Measurements from ENCODE around the gene TIA1.
"Not testable (repeated sequence)": the region's sequence is repeated elsewhere in the genome, so short reads cannot be mapped to it uniquely, and the experiment has no call there.

DNA sequence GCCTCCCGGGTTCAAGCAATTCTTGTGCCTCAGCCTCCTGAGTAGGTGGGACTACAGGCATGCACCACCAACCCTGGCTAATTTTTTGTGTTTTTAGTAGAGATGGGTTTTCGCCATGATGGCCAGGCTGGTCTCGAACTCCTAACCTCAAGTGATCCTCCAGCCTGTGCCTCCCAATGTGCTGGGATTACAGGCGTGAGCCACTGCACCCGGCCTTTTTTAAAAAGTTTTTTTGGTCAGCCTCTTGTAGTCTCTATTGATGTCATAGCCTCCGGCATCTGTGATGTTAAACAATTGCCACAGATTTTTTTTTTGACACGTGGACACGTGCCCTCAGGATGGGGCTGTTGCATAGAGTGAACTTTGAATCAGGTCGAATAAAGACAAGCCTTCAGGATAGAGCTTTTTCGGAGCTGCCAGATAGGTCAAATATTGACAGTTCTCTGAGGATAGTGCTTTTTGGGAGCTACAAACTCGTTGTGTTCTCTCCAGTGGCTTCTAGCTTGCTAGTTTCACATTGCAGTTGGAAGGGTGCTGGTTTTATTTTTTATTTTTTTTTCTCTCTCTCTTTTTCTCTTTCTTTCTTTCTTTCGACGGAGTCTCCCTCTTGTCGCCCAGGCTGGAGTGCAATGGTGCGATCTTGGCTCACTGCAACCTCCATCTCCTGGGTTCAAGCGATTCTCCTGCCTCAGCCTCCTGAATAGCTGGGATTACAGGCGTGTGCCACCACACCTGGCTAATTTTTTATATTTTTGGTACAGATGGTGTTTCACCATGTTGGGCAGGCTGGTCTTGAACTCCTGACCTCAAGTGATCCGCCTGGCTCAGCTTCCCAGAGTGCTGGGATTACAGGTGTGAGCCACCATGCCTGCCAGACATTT lies 21.2 kb upstream of the TIA1 start:
- TF ChIP-seq, protein P1, sequence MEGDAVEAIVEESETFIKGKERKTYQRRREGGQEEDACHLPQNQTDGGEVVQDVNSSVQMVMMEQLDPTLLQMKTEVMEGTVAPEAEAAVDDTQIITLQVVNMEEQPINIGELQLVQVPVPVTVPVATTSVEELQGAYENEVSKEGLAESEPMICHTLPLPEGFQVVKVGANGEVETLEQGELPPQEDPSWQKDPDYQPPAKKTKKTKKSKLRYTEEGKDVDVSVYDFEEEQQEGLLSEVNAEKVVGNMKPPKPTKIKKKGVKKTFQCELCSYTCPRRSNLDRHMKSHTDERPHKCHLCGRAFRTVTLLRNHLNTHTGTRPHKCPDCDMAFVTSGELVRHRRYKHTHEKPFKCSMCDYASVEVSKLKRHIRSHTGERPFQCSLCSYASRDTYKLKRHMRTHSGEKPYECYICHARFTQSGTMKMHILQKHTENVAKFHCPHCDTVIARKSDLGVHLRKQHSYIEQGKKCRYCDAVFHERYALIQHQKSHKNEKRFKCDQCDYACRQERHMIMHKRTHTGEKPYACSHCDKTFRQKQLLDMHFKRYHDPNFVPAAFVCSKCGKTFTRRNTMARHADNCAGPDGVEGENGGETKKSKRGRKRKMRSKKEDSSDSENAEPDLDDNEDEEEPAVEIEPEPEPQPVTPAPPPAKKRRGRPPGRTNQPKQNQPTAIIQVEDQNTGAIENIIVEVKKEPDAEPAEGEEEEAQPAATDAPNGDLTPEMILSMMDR (IDR thresholded peaks at IDR 0.05; ENCODE audit: low read depth, low read length, poor library complexity, severe bottlenecking) = not testable (repeated sequence)
- not testable (repeated sequence) for TF ChIP-seq EZH2phosphoT487 (IDR thresholded peaks at IDR 0.05; ENCODE audit: borderline replicate concordance, low read length)
